ENCODE results near the gene CACNG7.

CACNG7 gene

GRCh38 chr19:53909471-53910169 lies 542 bp downstream of the CACNG7 start:
- H3K27me3 ChIP-seq (ENCODE audit: insufficient read depth, poor library complexity, severe bottlenecking), result peaks cover 49% of the 10 kb centered on the region
- no peak overlapping the region for H3K4me3 ChIP-seq (replicated peaks; ENCODE audit: insufficient read depth, low read length)
- H3K27ac ChIP-seq (replicated peaks), result no peak overlapping the region
- DNase-seq (ENCODE audit: low read depth in 1 of 2, low spot score in 1 of 2), result no peak
- TF ChIP-seq POLR2AphosphoS5 (IDR thresholded peaks at IDR 0.05; ENCODE audit: low read depth), result no peak
- TF ChIP-seq REST (IDR thresholded peaks at IDR 0.05; ENCODE audit: insufficient replicate concordance, low read depth), result no peak
- TF ChIP-seq GABPA (IDR thresholded peaks at IDR 0.05; ENCODE audit: low read depth), result no peak
- no peak for TF ChIP-seq CTCF (IDR thresholded peaks at IDR 0.05; ENCODE audit: insufficient read depth, low read length)
- no peak for TF ChIP-seq SPI1 (IDR thresholded peaks at IDR 0.05; ENCODE audit: borderline replicate concordance, low read depth)

- Histone ChIP-seq H3K27ac (replicated peaks) (no peak overlapping the region), H3K27me3 (ENCODE audit: insufficient read depth, poor library complexity, severe bottlenecking) (peaks cover 49% of the 10 kb centered on the region), H3K4me3 (replicated peaks; ENCODE audit: insufficient read depth, low read length) (no peak overlapping the region)
- no peak for TF ChIP-seq REST (IDR thresholded peaks at IDR 0.05; ENCODE audit: insufficient replicate concordance, low read depth)
- TF ChIP-seq CTCF (IDR thresholded peaks at IDR 0.05; ENCODE audit: insufficient read depth, low read length), result no peak
- no peak for TF ChIP-seq SPI1 (IDR thresholded peaks at IDR 0.05; ENCODE audit: borderline replicate concordance, low read depth)
- no peak for TF ChIP-seq POLR2AphosphoS5 (IDR thresholded peaks at IDR 0.05; ENCODE audit: low read depth)
- TF ChIP-seq GABPA (IDR thresholded peaks at IDR 0.05; ENCODE audit: low read depth), result no peak
- no peak for DNase-seq (ENCODE audit: low read depth in 1 of 2, low spot score in 1 of 2)
Measured at GRCh38 chr19:53910170-53910518, 1.1 kb downstream of the CACNG7 start.

GRCh38 chr19:53912653-53913052 lies 3.6 kb downstream of the CACNG7 start:
- TF ChIP-seq CTCF (IDR thresholded peaks at IDR 0.05; ENCODE audit: insufficient read depth, low read length), result no peak
- no peak for TF ChIP-seq SPI1 (IDR thresholded peaks at IDR 0.05; ENCODE audit: borderline replicate concordance, low read depth)
- no peak overlapping the region for H3K27ac ChIP-seq (replicated peaks)
- no peak for DNase-seq (ENCODE audit: low read depth in 1 of 2, low spot score in 1 of 2)

GRCh38 chr19:53915000-53915399 lies 5.9 kb downstream of the CACNG7 start:
- Histone ChIP-seq H3K27me3 (ENCODE audit: insufficient read depth, poor library complexity, severe bottlenecking) (peaks cover 16% of the 10 kb centered on the region), H3K27ac (replicated peaks) (no peak overlapping the region), H3K4me3 (replicated peaks; ENCODE audit: insufficient read depth, low read length) (no peak overlapping the region)
- no peak for DNase-seq (ENCODE audit: low read depth in 1 of 2, low spot score in 1 of 2)
- TF ChIP-seq SPI1 (IDR thresholded peaks at IDR 0.05; ENCODE audit: borderline replicate concordance, low read depth) (no peak), POLR2AphosphoS5 (IDR thresholded peaks at IDR 0.05; ENCODE audit: low read depth) (no peak), GABPA (IDR thresholded peaks at IDR 0.05; ENCODE audit: low read depth) (no peak), CTCF (IDR thresholded peaks at IDR 0.05; ENCODE audit: insufficient read depth, low read length) (no peak), REST (IDR thresholded peaks at IDR 0.05; ENCODE audit: insufficient replicate concordance, low read depth) (no peak)

More at GRCh38 chr19:53912653-53913052, 3.6 kb downstream of the CACNG7 start:
- no peak overlapping the region for H3K4me3 ChIP-seq (replicated peaks; ENCODE audit: insufficient read depth, low read length)
- peaks cover 36% of the 10 kb centered on the region for H3K27me3 ChIP-seq (ENCODE audit: insufficient read depth, poor library complexity, severe bottlenecking)
